Mesodermal cell (in vitro differentiated cells): ENCODE data around the gene SLC35G2.
A peak's percentile ranks its signal among the peaks of the same experiment; 100 is the strongest.
"Not testable (repeated sequence)": the region's sequence is repeated elsewhere in the genome, so short reads cannot be mapped to it uniquely, and the experiment has no call there.

ENCODE experiments used
- H3K27ac ChIP-seq: 2 replicates; pipeline ENCODE4 v1.7.0; 2013; ENCODE audit warnings: mild to moderate bottlenecking, low read depth, low read length, moderate library complexity; ENCODE audit not compliant: severe bottlenecking
- H3K36me3 ChIP-seq: 2 replicates; pipeline ENCODE4 v1.7.1; 2013; ENCODE audit warnings: mild to moderate bottlenecking, low read length, moderate library complexity; ENCODE audit not compliant: control insufficient read depth, insufficient read depth
- H3K4me1 ChIP-seq: one replicate; pipeline ENCODE4 v1.7.1; 2013; ENCODE audit warnings: mild to moderate bottlenecking, low read length; ENCODE audit not compliant: insufficient read depth, control insufficient read depth, poor library complexity, severe bottlenecking
- H3K4me3 ChIP-seq: 2 replicates; pipeline ENCODE4 v1.7.0; 2013; ENCODE audit warnings: low read length, control low read depth, mild to moderate bottlenecking; ENCODE audit not compliant: insufficient read depth, poor library complexity, severe bottlenecking; ENCODE audit errors: extremely low read depth
- H3K9me3 ChIP-seq: 2 replicates; pipeline ENCODE4 v1.7.1; 2013; ENCODE audit warnings: mild to moderate bottlenecking, low read length, moderate library complexity; ENCODE audit not compliant: control insufficient read depth
- WGBS, 2 experiments: methylation state at CpG; one replicate each; pipeline ENCODE4 v1.1.5; 2013; ENCODE audit warnings: missing lambda C conversion rate in 2 of 2; ENCODE audit not compliant: insufficient coverage in 2 of 2; 5-methylcytosine and 5-hydroxymethylcytosine counted together

The SLC35G2 gene

GRCh38 chr3:136801146-136801545, 17.8 kb upstream of the SLC35G2 start:
- not testable (repeated sequence) for H3K9me3 ChIP-seq, H3K36me3 ChIP-seq, H3K4me3 ChIP-seq
- Histone ChIP-seq H3K27ac (peak overlapping the region; percentile 90), H3K4me1 (peaks cover 28% of the 10 kb centered on the region)
- WGBS, 2 experiments = 94 to 97% methylated on average over 7 to 8 of the region's 10 CpGs

- Histone ChIP-seq H3K4me3 (no peak overlapping the region), H3K27ac (peak overlapping the region; percentile 90), H3K36me3 (no peaks in the 10 kb centered on the region), H3K4me1 (peaks cover 28% of the 10 kb centered on the region), H3K9me3 (no peaks in the 10 kb centered on the region)
- 61 to 77% methylated on average over 2 to 4 of the region's 5 CpGs for WGBS, 2 experiments
These were observed 16.4 kb upstream of the SLC35G2 start for GRCh38 chr3:136802481-136802996.

- no peak overlapping the region for H3K27ac ChIP-seq
- peaks cover 28% of the 10 kb centered on the region for H3K4me1 ChIP-seq
- H3K9me3 ChIP-seq = no peaks in the 10 kb centered on the region
- H3K36me3 ChIP-seq = no peaks in the 10 kb centered on the region
- H3K4me3 ChIP-seq = no peak overlapping the region
- 100% methylated on average over 1 to 2 of the region's 4 CpGs for WGBS, 2 experiments
These were observed 14.8 kb upstream of the SLC35G2 start for GRCh38 chr3:136804141-136804540.

DNA sequence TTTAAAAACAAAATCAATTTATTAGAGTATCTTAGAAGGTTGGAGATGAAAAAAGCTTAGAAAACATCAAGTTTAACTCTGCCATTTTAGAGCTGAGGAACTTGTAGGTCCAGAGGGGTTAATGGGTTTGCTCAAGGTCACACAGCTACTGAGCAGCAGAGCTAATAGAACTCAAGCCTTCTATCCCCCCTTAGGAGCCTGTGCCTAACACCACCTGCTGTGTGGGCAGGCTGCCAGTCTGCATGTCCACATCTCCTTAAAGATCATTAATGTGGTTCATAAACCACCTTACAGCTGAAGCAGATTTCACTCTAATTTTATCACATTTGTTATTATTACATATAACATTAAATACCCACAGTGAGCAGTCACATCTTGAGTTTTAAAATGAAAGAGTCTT, 14.1 kb upstream of the SLC35G2 start:
- Histone ChIP-seq H3K9me3 (no peaks in the 10 kb centered on the region), H3K27ac (no peak overlapping the region), H3K4me3 (no peak overlapping the region), H3K4me1 (peaks cover 28% of the 10 kb centered on the region), H3K36me3 (no peaks in the 10 kb centered on the region)

- H3K4me1 ChIP-seq = peaks cover 28% of the 10 kb centered on the region
- H3K4me3 ChIP-seq = no peak overlapping the region
- H3K9me3 ChIP-seq = no peaks in the 10 kb centered on the region
- H3K36me3 ChIP-seq = no peaks in the 10 kb centered on the region
- 85 to 91% methylated on average over 2 to 3 of the region's 3 CpGs for WGBS, 2 experiments
- H3K27ac ChIP-seq = no peak overlapping the region
These were observed 13.1 kb upstream of the SLC35G2 start for GRCh38 chr3:136805795-136806194.

- Histone ChIP-seq H3K9me3 (peaks cover 7% of the 10 kb centered on the region), H3K36me3 (no peaks in the 10 kb centered on the region), H3K27ac (no peak overlapping the region), H3K4me1 (no peaks in the 10 kb centered on the region), H3K4me3 (no peak overlapping the region)
- 100% methylated on average over 1 of the region's 3 CpGs; no CpG with 5 or more reads in 1 of the 2 experiments for WGBS, 2 experiments
These were observed 7.2 kb upstream of the SLC35G2 start for GRCh38 chr3:136811701-136812100.

GRCh38 chr3:136817448-136817847, 1.5 kb upstream of the SLC35G2 start:
- 100% methylated on average over 1 of the region's 1 CpG; no CpG with 5 or more reads in 1 of the 2 experiments for WGBS, 2 experiments
- peaks cover 2% of the 10 kb centered on the region for H3K9me3 ChIP-seq
- H3K27ac ChIP-seq = peak overlapping the region; percentile 89
- peaks cover 4% of the 10 kb centered on the region for H3K36me3 ChIP-seq
- H3K4me3 ChIP-seq = no peak overlapping the region
- peaks cover 13% of the 10 kb centered on the region for H3K4me1 ChIP-seq

DNA sequence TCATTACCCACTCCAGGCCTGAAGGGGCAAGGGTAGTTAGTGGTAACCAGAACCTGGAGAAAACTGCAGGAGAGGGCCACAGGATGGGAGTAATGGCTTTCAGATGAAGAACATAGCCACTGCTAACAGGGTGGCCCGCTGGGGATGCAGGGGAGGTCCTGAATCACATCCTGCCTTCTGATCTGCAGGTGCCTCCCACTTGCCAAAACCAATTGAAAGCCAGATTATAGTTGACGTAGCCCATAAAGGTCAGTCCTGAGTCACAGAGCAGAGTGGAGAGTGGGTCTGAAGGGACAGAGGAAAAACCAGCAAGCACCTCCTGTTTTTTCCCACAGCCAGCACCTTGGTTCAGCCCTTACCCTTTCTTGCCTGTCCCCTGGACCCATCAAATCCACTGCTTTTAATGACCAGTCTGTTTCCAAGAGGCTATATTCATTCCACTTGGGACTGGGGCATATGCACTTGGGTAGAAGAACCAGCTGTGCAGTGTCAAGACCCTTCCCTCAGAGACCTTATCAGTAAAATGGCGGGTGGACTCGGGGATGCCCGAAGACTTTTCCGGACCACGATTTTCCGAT, 646 bp upstream of the SLC35G2 start:
- peak overlapping the region; percentile 63 for H3K4me3 ChIP-seq
- peak overlapping the region; percentile 89 for H3K27ac ChIP-seq
- 13 to 23% methylated on average over 6 to 7 of the region's 8 CpGs for WGBS, 2 experiments

GRCh38 chr3:136819392-136819730, 435 bp downstream of the SLC35G2 start:
- WGBS, 2 experiments = 0% methylated on average over 15 of the region's 21 CpGs
- Histone ChIP-seq H3K4me1 (peaks cover 13% of the 10 kb centered on the region), H3K36me3 (peaks cover 15% of the 10 kb centered on the region), H3K4me3 (peak overlapping the region; percentile 63), H3K27ac (peak overlapping the region; percentile 89), H3K9me3 (peaks cover 14% of the 10 kb centered on the region)

More for the DNA sequence above, 646 bp upstream of the SLC35G2 start:
- Histone ChIP-seq H3K9me3 (peaks cover 7% of the 10 kb centered on the region), H3K4me1 (peaks cover 13% of the 10 kb centered on the region), H3K36me3 (peaks cover 9% of the 10 kb centered on the region)

DNA sequence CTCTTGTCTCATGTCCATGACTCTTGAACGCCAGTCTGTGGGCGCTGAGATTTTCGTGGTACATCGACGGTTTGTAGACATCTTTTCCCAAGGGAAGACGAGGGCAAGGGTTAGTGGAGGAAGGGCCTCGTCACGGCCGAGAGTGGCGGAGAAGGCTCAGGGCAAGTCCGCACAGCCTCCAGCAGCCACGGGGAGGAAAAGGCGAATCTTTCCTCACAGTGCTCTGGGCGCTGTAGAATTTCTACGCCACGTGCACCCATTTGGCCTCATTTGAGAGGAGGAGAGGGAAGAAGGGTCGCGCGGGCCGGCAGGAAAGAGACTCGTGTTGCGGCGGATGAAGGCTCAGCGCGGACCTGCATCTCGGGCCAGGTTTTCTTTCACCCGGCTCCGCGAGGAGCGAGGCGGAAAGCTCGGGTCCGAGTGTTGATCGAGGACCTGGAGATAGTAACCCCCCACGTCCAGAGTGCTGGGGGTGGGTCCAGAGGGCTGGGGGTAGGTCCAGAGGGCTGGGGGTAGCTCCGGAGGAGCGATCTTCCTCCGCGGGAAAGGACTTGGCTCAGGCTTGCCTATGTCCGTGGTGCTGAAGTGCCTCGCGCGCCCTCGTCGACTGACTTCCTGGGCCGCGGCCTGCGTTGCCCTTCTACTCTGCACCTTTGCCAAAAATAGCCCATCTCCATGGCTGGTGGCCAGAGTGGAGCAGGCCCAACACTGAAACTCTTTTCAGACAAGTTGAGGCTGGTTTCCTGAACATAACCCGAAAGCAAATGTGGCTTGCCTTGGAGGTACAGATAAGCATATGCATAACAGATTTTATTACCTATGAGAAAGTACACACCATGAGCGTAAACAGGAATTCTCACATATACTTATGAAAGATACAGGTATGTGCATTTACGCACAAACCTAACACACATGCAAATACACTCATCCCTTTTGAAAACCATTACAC, 1.1 kb downstream of the SLC35G2 start:
- Histone ChIP-seq H3K36me3 (peaks cover 15% of the 10 kb centered on the region), H3K9me3 (peaks cover 14% of the 10 kb centered on the region), H3K27ac (peak overlapping the region; percentile 89), H3K4me3 (peak overlapping the region; percentile 63), H3K4me1 (peaks cover 13% of the 10 kb centered on the region)
- 5 to 6% methylated on average over 42 to 46 of the region's 51 CpGs for WGBS, 2 experiments
